ENCODE measurements around the gene LPP.

DNA sequence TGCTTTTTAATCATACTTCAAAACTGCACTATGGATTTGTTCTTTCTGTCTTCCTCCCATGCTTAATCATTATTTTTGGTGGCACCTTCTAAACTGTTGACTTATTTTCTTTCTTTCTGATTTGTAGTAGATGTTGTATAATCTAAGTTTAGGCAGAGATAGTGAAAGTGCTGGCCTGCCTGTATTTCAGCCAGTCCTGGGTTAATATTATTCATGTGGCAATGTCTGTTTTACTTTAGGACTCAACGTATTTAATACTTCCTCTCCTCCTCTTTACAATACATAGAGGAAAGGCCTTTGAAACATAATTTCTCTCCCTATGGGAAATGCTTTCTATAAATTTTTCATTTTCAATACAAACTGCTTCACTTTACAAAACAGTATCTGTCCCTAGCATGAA, 690.1 kb downstream of the LPP start:
- TF ChIP-seq, protein P1, sequence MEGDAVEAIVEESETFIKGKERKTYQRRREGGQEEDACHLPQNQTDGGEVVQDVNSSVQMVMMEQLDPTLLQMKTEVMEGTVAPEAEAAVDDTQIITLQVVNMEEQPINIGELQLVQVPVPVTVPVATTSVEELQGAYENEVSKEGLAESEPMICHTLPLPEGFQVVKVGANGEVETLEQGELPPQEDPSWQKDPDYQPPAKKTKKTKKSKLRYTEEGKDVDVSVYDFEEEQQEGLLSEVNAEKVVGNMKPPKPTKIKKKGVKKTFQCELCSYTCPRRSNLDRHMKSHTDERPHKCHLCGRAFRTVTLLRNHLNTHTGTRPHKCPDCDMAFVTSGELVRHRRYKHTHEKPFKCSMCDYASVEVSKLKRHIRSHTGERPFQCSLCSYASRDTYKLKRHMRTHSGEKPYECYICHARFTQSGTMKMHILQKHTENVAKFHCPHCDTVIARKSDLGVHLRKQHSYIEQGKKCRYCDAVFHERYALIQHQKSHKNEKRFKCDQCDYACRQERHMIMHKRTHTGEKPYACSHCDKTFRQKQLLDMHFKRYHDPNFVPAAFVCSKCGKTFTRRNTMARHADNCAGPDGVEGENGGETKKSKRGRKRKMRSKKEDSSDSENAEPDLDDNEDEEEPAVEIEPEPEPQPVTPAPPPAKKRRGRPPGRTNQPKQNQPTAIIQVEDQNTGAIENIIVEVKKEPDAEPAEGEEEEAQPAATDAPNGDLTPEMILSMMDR (conservative IDR thresholded peaks at IDR 0.05) = no peak
- TF ChIP-seq EZH2 (IDR thresholded peaks at IDR 0.05; ENCODE audit: low read depth) = no peak

Data from PC-9 (cell line).